ENCODE results near the gene GNAI1.

DNA sequence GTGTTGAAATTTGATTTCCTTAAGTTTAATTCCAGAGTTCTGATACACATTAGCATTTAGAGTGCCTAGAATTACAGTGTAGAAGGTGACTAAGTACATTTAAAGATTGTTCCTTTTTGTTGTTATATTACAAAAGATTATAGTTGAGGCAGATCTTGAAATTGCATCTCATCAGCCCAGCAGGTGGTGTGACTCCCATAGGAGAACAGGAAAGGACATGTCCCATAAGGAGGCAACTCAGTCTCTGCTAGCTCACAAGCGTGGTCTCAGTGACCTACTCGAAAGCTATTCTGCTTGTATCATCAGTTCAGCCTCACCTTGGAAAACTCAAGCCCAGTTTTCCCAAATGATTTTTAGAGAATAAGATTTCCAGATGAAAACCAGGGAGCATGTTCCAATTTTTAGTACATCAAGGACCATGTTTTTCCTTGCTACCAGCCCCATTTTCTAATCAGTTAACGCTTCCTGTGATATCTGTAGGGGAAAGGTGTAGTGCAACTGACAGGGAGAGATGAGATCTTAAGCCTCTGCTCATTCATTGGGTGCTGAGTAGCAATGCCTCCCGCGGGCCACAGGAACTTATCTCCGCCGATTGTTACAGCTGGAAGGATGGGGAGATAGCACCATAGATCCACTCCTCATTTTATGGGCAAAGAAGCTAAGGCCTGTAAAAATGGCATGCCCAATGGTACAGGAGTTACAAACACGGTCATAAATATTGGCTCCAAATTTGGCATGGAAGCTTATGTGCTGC is 1.1 kb upstream of the GNAI1 start:
- TF ChIP-seq, protein P1, sequence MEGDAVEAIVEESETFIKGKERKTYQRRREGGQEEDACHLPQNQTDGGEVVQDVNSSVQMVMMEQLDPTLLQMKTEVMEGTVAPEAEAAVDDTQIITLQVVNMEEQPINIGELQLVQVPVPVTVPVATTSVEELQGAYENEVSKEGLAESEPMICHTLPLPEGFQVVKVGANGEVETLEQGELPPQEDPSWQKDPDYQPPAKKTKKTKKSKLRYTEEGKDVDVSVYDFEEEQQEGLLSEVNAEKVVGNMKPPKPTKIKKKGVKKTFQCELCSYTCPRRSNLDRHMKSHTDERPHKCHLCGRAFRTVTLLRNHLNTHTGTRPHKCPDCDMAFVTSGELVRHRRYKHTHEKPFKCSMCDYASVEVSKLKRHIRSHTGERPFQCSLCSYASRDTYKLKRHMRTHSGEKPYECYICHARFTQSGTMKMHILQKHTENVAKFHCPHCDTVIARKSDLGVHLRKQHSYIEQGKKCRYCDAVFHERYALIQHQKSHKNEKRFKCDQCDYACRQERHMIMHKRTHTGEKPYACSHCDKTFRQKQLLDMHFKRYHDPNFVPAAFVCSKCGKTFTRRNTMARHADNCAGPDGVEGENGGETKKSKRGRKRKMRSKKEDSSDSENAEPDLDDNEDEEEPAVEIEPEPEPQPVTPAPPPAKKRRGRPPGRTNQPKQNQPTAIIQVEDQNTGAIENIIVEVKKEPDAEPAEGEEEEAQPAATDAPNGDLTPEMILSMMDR (IDR thresholded peaks at IDR 0.05; ENCODE audit: poor library complexity), result no peak
- TF ChIP-seq EZH2 (IDR thresholded peaks at IDR 0.05; ENCODE audit: borderline replicate concordance), result no peak
- TF ChIP-seq EZH2phosphoT487 (IDR thresholded peaks at IDR 0.05; ENCODE audit: low read depth, severe bottlenecking, unreplicated experiment), result no peak

Data from hepatocyte (in vitro differentiated cells).